Measurements from ENCODE around the gene MAL.

- TF ChIP-seq EZH2 (IDR thresholded peaks at IDR 0.05) (no peak), CTCF (IDR thresholded peaks at IDR 0.05) (no peak), EZH2phosphoT487 (IDR thresholded peaks at IDR 0.05) (no peak)
Measured at GRCh38 chr2:94997981-94998930, 27.3 kb upstream of the MAL start.
